H1 (cell line): ENCODE measurements around the gene CEACAM6.

Source experiments
- CBX8 ChIP-seq: fragments of 300-800, 300-1000 bp; sonication (generic); IDR thresholded peaks from 2 replicates; pipeline ENCODE4 v1.7.1; 2016; ENCODE audit warnings: low read depth, low read length, borderline replicate concordance
- EP300 ChIP-seq, 2 experiments: IDR thresholded peaks; 1 replicate in 1 of 2; 2 replicates in 1 of 2; pipeline ENCODE4 v1.6.1; 2011 to 2012; ENCODE audit warnings: low read depth in 2 of 2, low read length in 2 of 2, mild to moderate bottlenecking in 2 of 2, borderline replicate concordance in 1 of 2, inconsistent platforms in 1 of 2, moderate library complexity in 1 of 2
- EZH2 ChIP-seq: fragments of 200-600 bp; sonication (generic); IDR thresholded peaks from 2 replicates; pipeline ENCODE4 v1.7.1; 2012; ENCODE audit warnings: low read depth, mild to moderate bottlenecking, moderate library complexity, low read length, inconsistent platforms; ENCODE audit not compliant: severe bottlenecking
- HDAC2 ChIP-seq, 2 experiments: fragments of 300-600 bp in 1 of 2; sonication (generic) in 1 of 2; IDR thresholded peaks; 2 replicates each; pipeline ENCODE4 v1.6.1; 2011 to 2012; ENCODE audit warnings: low read depth in 2 of 2, low read length in 2 of 2, mild to moderate bottlenecking in 2 of 2, moderate library complexity in 2 of 2, borderline replicate concordance in 1 of 2, inconsistent platforms in 1 of 2
- TF ChIP-seq, protein P1 (sequence below), 3 experiments: IDR thresholded peaks; 1 replicate in 2 of 3; 2 replicates in 1 of 3; pipeline versions ENCODE4 v1.5.1 to v1.6.1; 2011; ENCODE audit warnings: low read length in 3 of 3, mild to moderate bottlenecking in 3 of 3, inconsistent platforms in 2 of 3, low read depth in 1 of 3, moderate library complexity in 1 of 3; ENCODE audit not compliant: insufficient read depth in 1 of 3; ENCODE audit errors: control extremely low read depth in 1 of 3
- TF ChIP-seq, protein P2 (sequence below): IDR thresholded peaks from 2 replicates; pipeline ENCODE4 v1.6.1; 2012; ENCODE audit warnings: inconsistent platforms

DNA sequence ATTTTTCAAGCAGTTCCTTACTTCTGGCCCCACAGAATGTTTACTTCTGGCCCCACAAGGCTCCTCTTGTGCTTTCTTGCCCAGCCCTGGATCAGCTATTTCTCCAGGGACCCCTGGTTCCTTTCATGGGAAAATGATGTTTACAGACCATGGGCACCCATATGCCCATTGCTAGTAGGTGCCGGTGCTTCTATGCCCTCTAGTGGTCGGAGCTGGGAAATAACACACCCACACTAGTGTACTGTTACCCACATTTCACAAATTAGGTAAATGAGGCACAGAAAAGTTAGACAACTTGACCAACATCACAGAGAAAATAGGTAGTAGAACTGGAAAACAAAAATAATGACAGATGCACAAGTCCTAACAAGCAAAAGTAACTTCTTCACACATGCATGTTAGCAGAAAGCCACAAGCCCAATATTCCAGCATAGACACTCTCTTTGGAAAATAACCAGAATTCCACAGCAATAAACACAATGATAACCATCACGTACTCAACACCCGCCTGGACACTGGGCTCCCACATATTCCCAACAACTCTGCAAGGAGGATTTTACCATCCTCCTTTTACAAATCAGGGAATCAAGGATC, 1.3 kb upstream of the CEACAM6 start:
- no peak for TF ChIP-seq EZH2
- no peak for TF ChIP-seq CBX8
- TF ChIP-seq, protein P1, sequence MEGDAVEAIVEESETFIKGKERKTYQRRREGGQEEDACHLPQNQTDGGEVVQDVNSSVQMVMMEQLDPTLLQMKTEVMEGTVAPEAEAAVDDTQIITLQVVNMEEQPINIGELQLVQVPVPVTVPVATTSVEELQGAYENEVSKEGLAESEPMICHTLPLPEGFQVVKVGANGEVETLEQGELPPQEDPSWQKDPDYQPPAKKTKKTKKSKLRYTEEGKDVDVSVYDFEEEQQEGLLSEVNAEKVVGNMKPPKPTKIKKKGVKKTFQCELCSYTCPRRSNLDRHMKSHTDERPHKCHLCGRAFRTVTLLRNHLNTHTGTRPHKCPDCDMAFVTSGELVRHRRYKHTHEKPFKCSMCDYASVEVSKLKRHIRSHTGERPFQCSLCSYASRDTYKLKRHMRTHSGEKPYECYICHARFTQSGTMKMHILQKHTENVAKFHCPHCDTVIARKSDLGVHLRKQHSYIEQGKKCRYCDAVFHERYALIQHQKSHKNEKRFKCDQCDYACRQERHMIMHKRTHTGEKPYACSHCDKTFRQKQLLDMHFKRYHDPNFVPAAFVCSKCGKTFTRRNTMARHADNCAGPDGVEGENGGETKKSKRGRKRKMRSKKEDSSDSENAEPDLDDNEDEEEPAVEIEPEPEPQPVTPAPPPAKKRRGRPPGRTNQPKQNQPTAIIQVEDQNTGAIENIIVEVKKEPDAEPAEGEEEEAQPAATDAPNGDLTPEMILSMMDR (IDR thresholded peaks at IDR 0.05; ENCODE audit: control extremely low read depth in 1 of 3, insufficient read depth in 1 of 3, low read depth in 1 of 3, low read length in 3 of 3), result peak; percentile 45 to 68 (median 52)
- TF ChIP-seq HDAC2 (IDR thresholded peaks at IDR 0.05; ENCODE audit: borderline replicate concordance in 1 of 2, low read depth in 2 of 2, low read length in 2 of 2), result no peak
- TF ChIP-seq, protein P2, sequence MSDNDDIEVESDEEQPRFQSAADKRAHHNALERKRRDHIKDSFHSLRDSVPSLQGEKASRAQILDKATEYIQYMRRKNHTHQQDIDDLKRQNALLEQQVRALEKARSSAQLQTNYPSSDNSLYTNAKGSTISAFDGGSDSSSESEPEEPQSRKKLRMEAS, result no peak
- TF ChIP-seq EP300 (IDR thresholded peaks at IDR 0.05; ENCODE audit: borderline replicate concordance in 1 of 2, low read depth in 2 of 2, low read length in 2 of 2), result no peak
